HUES64 (cell line): Measurements from ENCODE around the gene COL11A1.

ENCODE experiments used
- H3K27ac ChIP-seq: 2 replicates; pipeline ENCODE4 v1.7.0; 2013; ENCODE audit warnings: low read depth, low read length, inconsistent platforms
- H3K27me3 ChIP-seq: 2 replicates; pipeline ENCODE4 v1.6.1; 2013; ENCODE audit warnings: mild to moderate bottlenecking, low read length; ENCODE audit not compliant: insufficient read depth
- H3K36me3 ChIP-seq: 2 replicates; pipeline ENCODE4 v1.6.1; 2013; ENCODE audit warnings: mild to moderate bottlenecking, low read length; ENCODE audit not compliant: insufficient read depth
- H3K4me1 ChIP-seq: 2 replicates; pipeline ENCODE4 v1.6.1; 2013; ENCODE audit warnings: mild to moderate bottlenecking, low read length, moderate library complexity; ENCODE audit not compliant: insufficient read depth
- H3K4me3 ChIP-seq: 2 replicates; pipeline ENCODE4 v1.5.1; 2013; ENCODE audit warnings: mild to moderate bottlenecking, low read length, moderate library complexity
- H3K9ac ChIP-seq: 2 replicates; pipeline ENCODE4 v1.6.1; 2013; ENCODE audit warnings: mild to moderate bottlenecking, low read depth, low read length
- H3K9me3 ChIP-seq: 2 replicates; pipeline ENCODE4 v1.6.1; 2013; ENCODE audit warnings: low read depth, low read length; ENCODE audit not compliant: insufficient read depth
- WGBS: fragments of 150-250, 120-280 bp; methylation state at CpG from one replicate; pipeline ENCODE4 v1.1.7; 2013; ENCODE audit warnings: missing lambda C conversion rate; 5-methylcytosine and 5-hydroxymethylcytosine counted together

COL11A1 gene

GRCh38 chr1:102872097-102872496, 236.2 kb downstream of the COL11A1 start:
- 96% methylated on average over 4 of the region's 4 CpGs for WGBS
- Histone ChIP-seq H3K4me3 (no peak overlapping the region), H3K4me1 (no peaks in the 10 kb centered on the region), H3K36me3 (peaks cover 3% of the 10 kb centered on the region; the same call in 1 of the 2 replicates), H3K27me3 (no peaks in the 10 kb centered on the region), H3K9ac (no peak overlapping the region), H3K27ac (no peak overlapping the region), H3K9me3 (no peaks in the 10 kb centered on the region; the same call in 1 of the 2 replicates)

- Histone ChIP-seq H3K27ac (no peak overlapping the region), H3K27me3 (no peaks in the 10 kb centered on the region), H3K4me1 (peaks cover 9% of the 10 kb centered on the region), H3K4me3 (no peak overlapping the region), H3K9ac (no peak overlapping the region), H3K9me3 (no peaks in the 10 kb centered on the region), H3K36me3 (no peaks in the 10 kb centered on the region)
- 100% methylated on average over 1 of the region's 2 CpGs for WGBS
These were observed 244.6 kb downstream of the COL11A1 start for GRCh38 chr1:102863704-102864103.

GRCh38 chr1:102861247-102861646, 247.1 kb downstream of the COL11A1 start:
- no peak overlapping the region for H3K9ac ChIP-seq
- H3K4me1 ChIP-seq, result peaks cover 9% of the 10 kb centered on the region
- no peaks in the 10 kb centered on the region for H3K9me3 ChIP-seq
- no peak overlapping the region for H3K27ac ChIP-seq
- H3K27me3 ChIP-seq, result no peaks in the 10 kb centered on the region
- no peak overlapping the region for H3K4me3 ChIP-seq
- WGBS, result 98% methylated on average over 3 of the region's 3 CpGs
- no peaks in the 10 kb centered on the region for H3K36me3 ChIP-seq

DNA sequence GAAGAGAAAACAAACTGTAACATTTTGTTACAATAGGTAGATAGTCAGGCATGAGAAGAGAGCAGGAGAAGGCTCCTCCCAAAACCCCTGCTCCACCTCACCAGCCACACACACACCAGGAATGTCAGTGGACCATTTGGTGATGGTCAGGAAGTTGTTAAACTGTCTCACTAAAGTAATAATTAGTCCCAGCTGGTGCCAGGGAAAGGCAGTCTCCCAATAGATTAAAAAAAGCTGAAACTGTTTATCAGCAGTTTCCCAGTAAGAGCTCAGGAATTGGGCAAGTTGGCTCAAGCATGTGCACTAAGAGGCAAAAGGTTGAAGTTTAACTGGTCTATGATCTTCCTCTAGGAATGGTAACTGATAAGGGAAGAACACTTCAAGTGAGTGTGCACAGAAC, 249.6 kb downstream of the COL11A1 start:
- Histone ChIP-seq H3K27me3 (no peaks in the 10 kb centered on the region), H3K9ac (no peak overlapping the region), H3K27ac (no peak overlapping the region)

GRCh38 chr1:102857251-102857650, 251.1 kb downstream of the COL11A1 start:
- H3K9ac ChIP-seq, result no peak overlapping the region
- H3K9me3 ChIP-seq, result 0 out of 2 replicates have a peak, but pooled peaks cover 6% of the 10 kb centered on the region
- H3K27me3 ChIP-seq, result no peaks in the 10 kb centered on the region
- H3K36me3 ChIP-seq, result no peaks in the 10 kb centered on the region
- no peak overlapping the region for H3K4me3 ChIP-seq
- H3K27ac ChIP-seq, result no peak overlapping the region
- H3K4me1 ChIP-seq, result no peaks in the 10 kb centered on the region

More for the DNA sequence above, 249.6 kb downstream of the COL11A1 start:
- Histone ChIP-seq H3K4me3 (no peak overlapping the region), H3K9me3 (0 out of 2 replicates have a peak, but pooled peaks cover 6% of the 10 kb centered on the region), H3K36me3 (no peaks in the 10 kb centered on the region), H3K4me1 (peaks cover 2% of the 10 kb centered on the region)

GRCh38 chr1:102853701-102854187, 254.6 kb downstream of the COL11A1 start:
- 97% methylated on average over 50 of the region's 50 CpGs for WGBS
- no peaks in the 10 kb centered on the region for H3K4me1 ChIP-seq

GRCh38 chr1:102853136-102853535, 255.2 kb downstream of the COL11A1 start:
- no peak overlapping the region for H3K27ac ChIP-seq
- H3K4me1 ChIP-seq, result no peaks in the 10 kb centered on the region
- H3K9me3 ChIP-seq, result 0 out of 2 replicates have a peak, but pooled peaks cover 6% of the 10 kb centered on the region
- H3K36me3 ChIP-seq, result no peaks in the 10 kb centered on the region
- no peak overlapping the region for H3K9ac ChIP-seq
- no peak overlapping the region for H3K4me3 ChIP-seq
- H3K27me3 ChIP-seq, result no peaks in the 10 kb centered on the region

More at GRCh38 chr1:102853701-102854187, 254.6 kb downstream of the COL11A1 start:
- H3K9ac ChIP-seq, result no peak overlapping the region
- H3K27ac ChIP-seq, result no peak overlapping the region
- H3K27me3 ChIP-seq, result no peaks in the 10 kb centered on the region
- no peak overlapping the region for H3K4me3 ChIP-seq
- 0 out of 2 replicates have a peak, but pooled peaks cover 6% of the 10 kb centered on the region for H3K9me3 ChIP-seq
- H3K36me3 ChIP-seq, result no peaks in the 10 kb centered on the region

DNA sequence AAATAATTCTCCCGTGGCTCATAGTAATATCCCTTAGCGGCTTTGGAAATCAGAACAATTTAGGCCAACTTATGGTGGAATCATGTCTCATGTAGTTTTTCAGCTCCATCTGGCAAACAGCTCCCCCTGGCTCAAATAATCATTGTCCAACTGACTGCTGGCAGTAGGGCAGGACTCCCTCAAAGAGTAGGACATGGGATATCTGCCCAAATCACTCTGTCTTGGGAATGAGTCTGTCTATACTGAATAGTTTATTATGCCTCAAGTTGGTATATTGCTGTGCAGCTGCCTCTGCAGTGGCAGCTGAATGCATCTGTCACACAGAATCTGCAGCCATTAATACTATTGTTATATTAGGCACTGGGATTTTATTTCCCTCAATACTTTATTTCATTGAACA, 255.7 kb downstream of the COL11A1 start:
- 89% methylated on average over 2 of the region's 2 CpGs for WGBS
- H3K4me1 ChIP-seq, result no peaks in the 10 kb centered on the region
- H3K9ac ChIP-seq, result no peak overlapping the region
- no peak overlapping the region for H3K27ac ChIP-seq
- no peak overlapping the region for H3K4me3 ChIP-seq
- 0 out of 2 replicates have a peak, but pooled peaks cover 6% of the 10 kb centered on the region for H3K9me3 ChIP-seq
- no peaks in the 10 kb centered on the region for H3K27me3 ChIP-seq
- no peaks in the 10 kb centered on the region for H3K36me3 ChIP-seq

DNA sequence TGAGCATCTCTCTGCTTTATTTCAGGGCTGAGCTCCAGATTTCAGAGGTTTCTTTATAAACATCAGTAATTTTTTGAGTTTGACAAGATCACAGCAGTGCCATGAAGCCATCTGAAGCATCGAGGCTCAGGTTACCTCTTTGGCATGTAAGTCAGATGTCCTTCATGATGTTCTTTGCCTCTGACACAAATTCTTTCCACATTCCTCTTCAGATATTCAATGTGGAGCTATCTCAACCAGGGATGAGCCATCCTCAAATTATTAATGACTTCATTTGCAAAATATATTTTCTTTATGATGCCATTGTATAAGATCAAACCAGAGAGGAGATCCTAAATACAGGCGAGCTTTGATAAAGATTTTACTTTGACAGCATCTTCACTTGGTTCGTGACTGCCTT, 256.7 kb downstream of the COL11A1 start:
- no peak overlapping the region for H3K4me3 ChIP-seq
- H3K9me3 ChIP-seq, result 0 out of 2 replicates have a peak, but pooled peaks cover 6% of the 10 kb centered on the region
- H3K4me1 ChIP-seq, result no peaks in the 10 kb centered on the region
- H3K36me3 ChIP-seq, result no peaks in the 10 kb centered on the region
- WGBS, result 91% methylated on average over 3 of the region's 3 CpGs
- no peak overlapping the region for H3K27ac ChIP-seq
- no peak overlapping the region for H3K9ac ChIP-seq
- no peaks in the 10 kb centered on the region for H3K27me3 ChIP-seq

DNA sequence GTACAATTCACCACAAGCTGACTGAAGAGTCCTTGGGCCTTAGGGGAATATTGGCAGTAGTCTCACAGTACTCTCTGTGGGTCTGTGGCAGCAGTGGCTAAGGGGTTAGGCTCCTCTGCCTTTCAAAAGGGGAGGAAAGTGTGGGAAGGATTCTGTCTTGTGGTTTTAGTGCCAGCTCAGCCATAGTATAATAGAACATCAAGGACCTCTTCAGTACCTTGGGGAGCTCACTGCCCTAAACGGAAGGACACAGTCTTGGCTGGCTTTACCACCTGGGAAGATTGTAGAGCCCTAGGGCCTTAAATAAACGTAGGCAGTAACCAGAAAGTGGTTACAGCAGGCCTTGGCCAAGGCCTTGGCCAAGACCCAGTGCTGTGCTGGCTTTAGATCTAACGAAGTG, 265.7 kb downstream of the COL11A1 start:
- Histone ChIP-seq H3K4me1 (no peaks in the 10 kb centered on the region), H3K27ac (no peak overlapping the region), H3K27me3 (no peaks in the 10 kb centered on the region), H3K9ac (no peak overlapping the region), H3K36me3 (no peaks in the 10 kb centered on the region), H3K4me3 (no peak overlapping the region), H3K9me3 (no peaks in the 10 kb centered on the region)
- 72% methylated on average over 3 of the region's 3 CpGs for WGBS

DNA sequence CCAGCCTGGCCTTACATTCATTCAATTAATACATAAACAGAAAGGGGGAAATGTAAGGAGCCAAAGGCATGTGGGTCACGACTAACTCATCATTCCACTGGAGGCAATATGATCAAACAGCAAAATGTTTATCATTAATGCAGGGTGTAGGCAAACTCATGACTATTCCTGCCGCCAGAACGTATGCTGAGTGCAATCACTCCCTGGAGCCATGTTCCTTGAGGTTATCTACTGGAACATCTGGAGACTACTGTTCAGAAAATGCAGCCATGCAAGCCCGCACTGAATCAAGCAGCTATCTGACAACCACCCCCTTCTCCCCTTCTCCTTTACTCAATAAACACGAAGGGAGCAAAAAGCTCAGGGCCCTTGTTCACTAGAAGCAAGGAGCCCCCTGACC, 267.6 kb downstream of the COL11A1 start:
- Histone ChIP-seq H3K4me1 (no peaks in the 10 kb centered on the region), H3K4me3 (no peak overlapping the region), H3K9me3 (no peaks in the 10 kb centered on the region), H3K27ac (no peak overlapping the region), H3K36me3 (no peaks in the 10 kb centered on the region), H3K27me3 (no peaks in the 10 kb centered on the region), H3K9ac (no peak overlapping the region)
- 95% methylated on average over 5 of the region's 5 CpGs for WGBS

DNA sequence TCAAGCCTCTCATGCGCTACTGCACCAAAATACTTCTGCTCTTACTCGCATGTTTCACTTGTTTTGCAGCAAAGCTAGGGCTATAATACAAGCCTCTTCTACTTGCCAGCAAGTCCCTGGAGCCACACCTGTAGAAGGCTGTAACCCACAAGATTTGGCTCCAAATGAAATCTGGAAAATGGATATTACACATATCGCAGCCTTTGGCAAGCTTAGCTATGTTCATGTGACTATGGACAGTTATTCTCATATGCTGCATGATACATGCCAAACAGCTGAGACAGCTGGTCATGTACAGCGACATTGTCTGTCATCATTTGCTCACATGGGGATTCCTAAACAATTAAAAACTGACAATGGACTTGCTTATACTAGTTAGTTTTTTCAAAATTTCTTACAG, 270.3 kb downstream of the COL11A1 start:
- WGBS, result over 99% methylated on average over 4 of the region's 4 CpGs
- Histone ChIP-seq H3K27ac (no peak overlapping the region), H3K9ac (no peak overlapping the region), H3K4me1 (no peaks in the 10 kb centered on the region), H3K27me3 (no peaks in the 10 kb centered on the region), H3K9me3 (no peaks in the 10 kb centered on the region), H3K36me3 (no peaks in the 10 kb centered on the region), H3K4me3 (no peak overlapping the region)
